T47D (cell line): ENCODE data around the gene CLSTN1.
"Not testable (repeated sequence)": the region's sequence is repeated elsewhere in the genome, so short reads cannot be mapped to it uniquely, and the experiment has no call there.

ENCODE experiments used
- DNase-seq, 2 experiments: peaks; one replicate each; pipeline versions ENCODE4 v3.0.0 to v3.0.0-alpha.2; 2011 to 2012; ENCODE audit warnings: low read depth in 1 of 2, low spot score in 1 of 2
- JUND ChIP-seq: IDR thresholded peaks from 2 replicates; pipeline ENCODE4 v1.6.1; 2012; ENCODE audit warnings: low read depth
- in situ Hi-C: cut with HindIII; loops from 2 replicates; pipeline ENCODE4 v1.10.0; 2016; ENCODE audit warnings: low sequenced_read_pairs, low pct_unique_long_range_greater_than_20kb

Gene CLSTN1

DNA sequence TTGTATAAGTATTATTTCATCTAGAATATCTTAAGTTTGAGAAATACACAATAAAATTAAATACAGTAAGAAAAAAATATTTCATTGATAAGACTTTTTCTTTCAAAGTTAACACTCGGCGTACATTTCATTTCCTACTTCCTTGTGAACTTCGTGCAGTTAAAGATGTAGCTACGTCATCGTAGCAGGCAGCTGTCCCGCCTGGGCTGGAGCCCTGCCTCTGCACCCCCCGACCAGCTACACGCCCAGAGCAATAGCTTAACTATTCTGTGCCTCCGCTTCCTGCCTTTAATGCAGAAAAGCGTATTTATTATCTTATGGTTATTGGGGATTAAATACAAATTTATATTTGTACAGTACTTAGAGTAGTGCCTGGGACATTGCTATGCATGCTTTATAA, 53.5 kb downstream of the CLSTN1 start:
- DNase-seq, result no peak
- no peak for TF ChIP-seq JUND

GRCh38 chr1:9768983-9769382, 54.8 kb downstream of the CLSTN1 start:
- no peak for TF ChIP-seq JUND
- DNase-seq, result no peak
- in situ Hi-C loops, result no loop called here

More for the DNA sequence above, 53.5 kb downstream of the CLSTN1 start:
- in situ Hi-C loops, result no loop called here

DNA sequence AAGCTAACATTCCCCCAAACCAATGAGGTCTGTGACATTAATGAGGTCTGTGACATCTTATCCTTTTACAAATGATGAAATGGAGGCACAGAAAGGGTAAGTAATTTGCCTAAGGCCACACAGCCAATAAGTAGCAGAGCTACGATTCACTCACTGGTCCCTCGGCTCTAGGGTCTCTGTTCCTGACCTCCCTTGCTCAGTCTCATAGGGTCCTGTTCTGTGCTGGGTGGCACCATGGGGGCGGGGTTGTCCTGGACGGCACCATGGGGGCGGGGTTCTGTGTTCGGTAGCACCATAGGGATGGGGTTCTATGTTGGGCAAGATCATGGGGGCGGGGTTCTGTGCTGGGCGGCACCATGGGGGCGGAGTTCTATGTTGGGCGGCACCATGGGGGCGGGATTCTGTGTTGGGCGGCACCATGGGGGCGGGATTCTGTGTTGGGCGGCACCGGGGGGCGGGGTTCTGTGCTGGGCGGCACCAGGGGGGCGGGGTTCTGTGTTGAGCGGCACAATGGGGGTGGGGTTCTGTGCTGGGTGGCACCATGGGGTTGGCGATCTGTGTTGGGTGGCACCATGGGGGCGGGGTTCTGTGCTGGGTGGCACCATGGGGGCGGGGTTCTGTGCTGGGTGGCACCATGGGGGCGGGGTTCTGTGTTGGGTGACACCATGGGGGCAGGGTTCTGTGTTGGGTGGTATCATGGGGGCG, 55.6 kb downstream of the CLSTN1 start:
- DNase-seq, result peak in 1 of 2 experiments; percentile 92
- no peak for TF ChIP-seq JUND
- in situ Hi-C loops, result no loop called here

- no peak for DNase-seq
- no peak for TF ChIP-seq JUND
- in situ Hi-C loops, result no loop called here
Measured at GRCh38 chr1:9766759-9767442, 56.9 kb downstream of the CLSTN1 start.

DNA sequence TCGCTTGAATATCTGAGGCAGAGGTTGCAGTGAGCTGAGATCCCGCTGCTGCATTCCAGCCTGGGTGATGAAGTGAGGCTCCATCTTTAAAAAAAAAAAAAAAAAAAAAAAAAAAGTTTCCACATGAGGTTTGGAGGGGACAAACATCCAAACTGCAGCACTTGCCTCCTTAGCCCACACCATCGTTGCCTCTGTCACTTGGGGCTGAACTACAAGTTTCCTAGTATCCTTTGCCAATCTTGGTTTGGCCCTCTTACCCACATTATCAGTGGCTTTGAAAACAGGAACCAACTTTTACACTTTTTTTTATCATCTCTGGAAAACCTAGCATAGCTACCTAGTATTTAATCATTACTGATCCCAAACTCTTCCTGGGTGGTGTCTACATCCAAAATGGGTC, 59.2 kb downstream of the CLSTN1 start:
- TF ChIP-seq JUND, result no peak
- in situ Hi-C loops, result no loop called here
- DNase-seq, result no peak

DNA sequence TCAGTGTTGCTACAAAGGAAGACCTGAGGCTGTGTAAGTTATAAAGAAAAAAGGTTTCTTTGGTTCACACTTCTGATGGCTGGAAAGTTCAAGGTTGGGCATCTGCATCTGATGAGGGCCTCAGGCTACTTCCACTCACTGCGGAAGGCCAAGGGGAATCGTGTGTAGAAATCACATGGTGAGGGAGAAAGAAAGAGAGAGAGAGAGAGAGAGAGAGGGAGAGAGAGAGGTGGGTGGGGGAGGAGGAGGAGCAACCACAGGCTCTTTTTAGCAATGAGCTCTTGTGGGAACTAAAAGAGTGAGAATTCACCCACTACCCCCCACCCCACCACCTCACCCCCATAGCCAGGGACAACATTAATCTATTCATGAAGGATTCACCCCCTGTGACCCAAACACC, 59.9 kb downstream of the CLSTN1 start:
- in situ Hi-C loops, result no loop called here
- no peak for TF ChIP-seq JUND
- DNase-seq, result no peak

- in situ Hi-C loops, DNase-seq: not testable (repeated sequence)
Measured at GRCh38 chr1:9762446-9762845, 61.3 kb downstream of the CLSTN1 start.

DNA sequence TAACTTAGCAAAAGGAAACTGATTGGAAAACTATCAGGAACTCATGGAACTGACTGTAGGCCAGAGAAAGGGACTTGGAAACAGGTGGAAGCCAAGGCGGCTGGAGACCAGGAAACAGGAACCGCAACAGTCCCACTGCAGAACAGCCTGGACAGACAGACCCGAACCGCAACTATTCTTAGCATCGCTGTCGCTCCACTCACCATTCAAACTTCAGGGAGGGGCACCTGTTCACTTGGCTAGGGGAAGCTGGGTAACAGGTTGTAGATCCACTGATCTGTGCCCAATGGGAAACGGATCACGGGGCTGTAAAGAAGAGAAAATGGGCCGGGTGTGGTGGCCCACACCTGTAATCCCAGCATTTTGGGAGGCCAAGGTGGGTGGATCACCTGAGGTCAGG, 61.9 kb downstream of the CLSTN1 start:
- no peak for DNase-seq
- TF ChIP-seq JUND, result no peak
- in situ Hi-C loops, result no loop called here

- no peak for DNase-seq
- no peak for TF ChIP-seq JUND
- in situ Hi-C loops, result no loop called here
Measured at GRCh38 chr1:9760824-9761223, 62.9 kb downstream of the CLSTN1 start.

DNA sequence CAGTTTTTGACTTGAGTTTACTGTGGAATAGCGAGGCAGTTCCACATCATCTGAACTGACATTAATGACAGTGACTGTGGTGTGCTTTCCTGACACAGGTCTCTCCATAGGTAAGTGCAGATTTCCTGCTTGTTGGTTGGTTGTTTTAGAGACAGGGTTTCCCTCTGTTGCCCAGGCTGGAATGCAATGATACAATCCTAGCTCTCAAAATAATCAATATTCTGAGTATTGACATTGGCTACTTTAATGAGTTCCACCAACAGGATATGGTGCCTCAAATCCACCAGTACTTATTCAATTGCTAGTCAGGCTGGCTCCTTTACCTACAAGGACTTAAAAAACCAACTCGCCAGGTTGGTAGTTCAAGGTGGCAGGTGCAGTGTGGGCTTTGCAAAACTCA, 63.8 kb downstream of the CLSTN1 start:
- in situ Hi-C loops, result no loop called here
- no peak for TF ChIP-seq JUND
- no peak for DNase-seq

DNA sequence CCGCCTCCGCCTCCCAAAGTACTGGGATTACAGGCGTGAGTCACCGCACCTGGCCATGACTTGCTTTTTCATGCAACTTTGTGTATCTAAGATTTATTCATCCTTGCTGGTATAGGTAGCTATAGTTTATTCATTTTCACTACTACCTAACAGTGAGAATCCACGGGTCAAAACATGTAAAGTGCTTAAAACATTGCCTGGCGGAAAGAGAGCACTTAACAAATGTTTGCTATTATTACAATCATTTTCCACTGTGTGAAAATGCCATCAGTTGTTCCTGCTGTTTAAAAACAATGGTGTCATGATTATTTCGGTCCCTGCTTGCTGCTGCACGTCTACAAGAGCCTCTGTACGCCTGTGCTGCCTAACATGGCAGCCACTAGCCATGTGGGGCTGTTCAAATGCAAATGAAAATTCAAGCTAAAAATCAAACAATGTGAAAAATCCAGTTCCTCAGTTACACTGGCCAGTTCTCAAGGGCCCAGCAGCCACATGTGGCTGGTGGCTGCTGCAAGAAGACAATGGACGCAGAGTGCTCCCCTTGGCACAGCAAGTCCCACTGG, 65.1 kb downstream of the CLSTN1 start:
- DNase-seq, result no peak
- in situ Hi-C loops, result no loop called here
- no peak for TF ChIP-seq JUND

DNA sequence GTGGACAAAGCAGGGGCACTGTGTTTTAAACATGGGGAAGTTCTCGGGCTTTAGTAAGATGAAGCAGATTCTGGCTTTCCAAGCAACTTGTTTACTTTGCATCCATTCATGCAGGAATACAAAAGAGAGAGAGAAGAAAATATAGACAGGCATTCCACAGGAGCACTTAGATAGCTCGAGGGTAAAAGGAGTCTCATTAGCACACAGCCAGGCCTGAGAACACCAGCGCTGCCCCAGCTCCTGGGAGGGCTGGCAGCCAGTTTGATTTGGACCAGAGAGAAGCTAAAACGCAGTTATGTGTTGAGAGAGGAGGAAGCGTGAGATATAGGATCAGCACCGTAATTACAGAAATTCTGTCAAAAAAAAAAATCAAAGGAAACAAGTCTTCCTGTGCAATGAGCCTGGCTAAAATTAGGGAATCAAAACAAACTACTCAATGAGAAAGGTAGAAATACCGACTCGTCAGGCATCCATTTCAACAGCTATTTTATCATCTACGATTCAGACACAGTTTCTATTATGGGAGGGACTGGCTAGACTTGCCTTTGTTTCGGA, 68.2 kb downstream of the CLSTN1 start:
- DNase-seq, result peak; percentile 29 to 60
- in situ Hi-C loops, result no loop called here
- no peak for TF ChIP-seq JUND

GRCh38 chr1:9753121-9753531, 70.6 kb downstream of the CLSTN1 start:
- TF ChIP-seq JUND, result no peak
- in situ Hi-C loops, result no loop called here
- DNase-seq, result no peak

- in situ Hi-C loops, result no loop called here
- no peak for DNase-seq
- no peak for TF ChIP-seq JUND
Measured at GRCh38 chr1:9751971-9752370, 71.8 kb downstream of the CLSTN1 start.
